Heart left ventricle (tissue), 13 donors: ENCODE data around the gene LHFPL3.

Experiments
- POLR2A ChIP-seq, 2 donors: fragments of 450-650 bp; IDR thresholded peaks; one replicate each; pipeline ENCODE4 v1.6.1; 2017; ENCODE audit warnings: antibody characterized with exemption in 2 of 2, mild to moderate bottlenecking in 2 of 2, moderate library complexity in 2 of 2
- TF ChIP-seq, protein P1 (sequence below), 12 donors: fragments of 200-600 bp; sonication (generic) in 4 of 12; IDR thresholded peaks; one replicate each; pipeline versions ENCODE4 v1.5.0 to v1.8.0; 2018 to 2022; ENCODE audit warnings: antibody characterized with exemption in 12 of 12, mild to moderate bottlenecking in 5 of 12
- donor health status: ischemic (EF 13 %, LVEDD 7.1; RV severe dilation, severe dysfunction).
- donor health status: DM: no; HTN: yes; CAD: no.
- donor health status: DM: no; HTN: no; CAD: no.
- donor health status: ischemic (EF 25% LVEDD 6.9; RV normal size, moderate dysfunction).
- donor health status: ischemic (EF 25% LVEDD 5.7; RV mildly dilated, moderate dysfunction).
- donor health status: ischemic (EF 35%, LVEDD 5.7; RV mildly dilated, moderate dysfunction).
- donor health status: nonischemic (EF 11% LVEDD 7.7; RV severe dilation, severe dysfunction).
- donor health status: DM: yes; HTN: yes; CAD: no.
- donor health status: PGD.
- donor health status: ischemic (EF 29% LVEDD 5.4; RV normal size, mild dysfunction).
- donor health status: nonischemic (EF 23%, LVEDD 6.1; RV moderate dilation, normal function).

DNA sequence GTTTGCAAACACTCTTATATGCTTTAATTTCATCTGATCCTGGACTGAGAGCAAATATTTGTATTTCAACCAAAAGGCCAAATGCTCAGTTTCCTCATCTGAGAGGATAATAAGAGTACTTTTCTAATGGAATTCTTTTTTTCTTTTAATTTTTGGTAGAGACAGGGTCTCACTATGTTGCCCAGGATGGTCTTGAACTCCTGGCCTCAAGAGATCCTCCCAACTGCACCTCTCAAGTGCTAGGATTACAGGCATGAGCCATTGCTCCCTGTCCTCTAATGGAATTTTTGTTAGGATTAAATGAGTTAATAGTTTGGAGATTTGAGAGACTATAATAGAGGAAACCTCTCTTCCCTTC lies 617.2 kb downstream of the LHFPL3 start:
- TF ChIP-seq, protein P1, sequence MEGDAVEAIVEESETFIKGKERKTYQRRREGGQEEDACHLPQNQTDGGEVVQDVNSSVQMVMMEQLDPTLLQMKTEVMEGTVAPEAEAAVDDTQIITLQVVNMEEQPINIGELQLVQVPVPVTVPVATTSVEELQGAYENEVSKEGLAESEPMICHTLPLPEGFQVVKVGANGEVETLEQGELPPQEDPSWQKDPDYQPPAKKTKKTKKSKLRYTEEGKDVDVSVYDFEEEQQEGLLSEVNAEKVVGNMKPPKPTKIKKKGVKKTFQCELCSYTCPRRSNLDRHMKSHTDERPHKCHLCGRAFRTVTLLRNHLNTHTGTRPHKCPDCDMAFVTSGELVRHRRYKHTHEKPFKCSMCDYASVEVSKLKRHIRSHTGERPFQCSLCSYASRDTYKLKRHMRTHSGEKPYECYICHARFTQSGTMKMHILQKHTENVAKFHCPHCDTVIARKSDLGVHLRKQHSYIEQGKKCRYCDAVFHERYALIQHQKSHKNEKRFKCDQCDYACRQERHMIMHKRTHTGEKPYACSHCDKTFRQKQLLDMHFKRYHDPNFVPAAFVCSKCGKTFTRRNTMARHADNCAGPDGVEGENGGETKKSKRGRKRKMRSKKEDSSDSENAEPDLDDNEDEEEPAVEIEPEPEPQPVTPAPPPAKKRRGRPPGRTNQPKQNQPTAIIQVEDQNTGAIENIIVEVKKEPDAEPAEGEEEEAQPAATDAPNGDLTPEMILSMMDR (IDR thresholded peaks at IDR 0.05): no peak
- no peak for TF ChIP-seq POLR2A (IDR thresholded peaks at IDR 0.05)
